ENCODE data around the gene HSD17B11.
A peak's percentile ranks its signal among the peaks of the same experiment; 100 is the strongest.
"Not testable (repeated sequence)": the region's sequence is repeated elsewhere in the genome, so short reads cannot be mapped to it uniquely, and the experiment has no call there.

HSD17B11 gene

DNA sequence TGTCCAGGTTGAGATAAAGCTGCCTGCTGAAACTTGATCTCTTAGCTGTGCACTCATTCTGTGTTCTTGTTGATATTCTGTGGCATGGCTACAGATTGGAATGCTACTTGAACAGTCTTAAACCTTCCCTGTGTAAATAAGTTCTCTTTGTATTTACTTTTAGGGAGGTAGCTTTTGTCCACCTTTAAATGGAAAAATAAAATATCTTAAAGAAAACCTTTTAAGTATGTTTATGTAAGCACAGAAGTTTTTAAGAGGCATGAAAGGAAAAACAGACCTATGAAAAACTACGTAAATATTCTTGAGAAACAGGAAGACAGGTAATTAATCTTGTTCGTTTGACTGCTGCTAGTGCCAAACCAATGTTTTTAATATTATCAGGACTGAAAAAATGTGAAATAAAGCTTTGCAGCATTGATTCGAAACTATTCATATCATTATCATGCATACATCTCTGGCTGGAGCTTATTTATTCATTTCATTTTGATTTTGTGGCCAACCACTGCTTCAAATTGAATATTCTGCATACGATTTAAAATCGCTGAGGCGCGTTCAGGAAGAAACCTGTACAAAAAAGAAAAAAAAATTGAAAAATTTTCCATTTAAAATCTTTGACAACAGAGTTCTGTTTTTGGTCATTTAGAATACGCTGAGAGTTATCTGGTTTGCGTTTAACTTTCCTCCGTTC lies 86.1 kb downstream of the HSD17B11 start:
- DNase-seq = peak; percentile 26

- no peak for DNase-seq
Observed at GRCh38 chr4:87299898-87300297, 91.1 kb downstream of the HSD17B11 start.

DNA sequence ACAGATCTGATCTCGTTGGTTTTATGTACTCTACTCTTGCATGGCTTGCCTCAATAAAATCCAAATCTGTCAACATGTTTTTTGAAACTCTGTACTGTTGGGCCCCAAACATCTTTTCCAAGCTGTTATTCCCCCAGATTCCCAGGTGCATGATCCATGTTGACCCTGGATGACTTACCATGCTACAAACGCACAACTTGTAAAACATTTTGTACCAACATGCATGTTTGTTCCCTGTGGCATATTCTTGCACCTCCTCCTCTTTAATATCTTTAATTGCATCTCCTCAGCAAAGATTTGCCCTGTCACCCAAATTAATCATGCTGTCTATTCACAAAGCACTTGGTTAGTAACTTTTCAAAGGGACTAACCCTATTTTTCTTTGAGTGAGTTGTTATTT lies 92.6 kb downstream of the HSD17B11 start:
- no peak for DNase-seq

DNA sequence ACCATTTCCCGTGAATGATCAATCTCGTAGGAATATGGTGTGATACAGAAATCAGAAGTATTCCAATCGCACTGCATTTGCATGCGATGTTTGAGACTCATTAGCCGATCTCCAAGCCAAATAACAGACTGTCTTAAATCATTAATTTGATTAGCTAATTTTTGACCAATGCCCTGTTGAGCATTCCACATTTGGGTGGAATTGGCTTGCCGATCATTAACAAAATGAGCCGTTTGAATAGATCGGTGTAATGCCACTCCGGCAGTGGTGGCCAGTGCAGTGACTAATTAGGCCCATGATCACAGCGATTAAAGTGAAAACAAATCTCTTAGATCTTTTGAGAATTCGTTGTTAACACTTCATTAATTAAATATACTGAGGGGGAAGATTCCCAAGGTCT lies 96.1 kb downstream of the HSD17B11 start:
- not testable (repeated sequence) for DNase-seq

- not testable (repeated sequence) for DNase-seq
Observed at GRCh38 chr4:87293889-87294288, 97.1 kb downstream of the HSD17B11 start.

DNA sequence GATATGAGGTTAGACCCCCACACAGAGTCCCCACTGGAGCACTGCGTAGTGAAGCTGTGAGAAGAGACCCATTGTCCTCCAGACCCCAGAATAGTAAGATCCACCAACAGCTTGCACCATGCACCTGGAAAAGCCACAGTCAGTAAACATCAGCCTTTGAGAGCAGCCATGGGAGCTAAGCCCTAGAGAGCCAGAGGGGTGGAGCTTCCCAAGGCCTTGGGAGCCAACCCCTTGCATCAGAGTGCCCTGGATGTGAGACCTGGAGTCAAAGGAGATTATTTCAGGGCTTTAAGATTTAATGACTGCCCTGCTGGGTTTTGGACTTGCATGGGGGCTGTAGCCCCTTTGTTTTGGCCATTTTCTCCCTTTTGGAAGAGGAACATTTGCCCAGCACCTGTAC lies 104.0 kb downstream of the HSD17B11 start:
- DNase-seq = no peak
